Measurements from ENCODE around the gene RASA2. TPM values are rescaled to one million over a fixed set of nuclear protein-coding genes. Genes with fewer than 3 reads are reported as not detected.

Gene RASA2
- total and polyA plus RNA-seq, 9 of the 15 experiments (the other 6 are each of a cell fraction or from before 2014, with no cell fraction given) = 2.0 to 12.8 (median 9.5) TPM

DNA sequence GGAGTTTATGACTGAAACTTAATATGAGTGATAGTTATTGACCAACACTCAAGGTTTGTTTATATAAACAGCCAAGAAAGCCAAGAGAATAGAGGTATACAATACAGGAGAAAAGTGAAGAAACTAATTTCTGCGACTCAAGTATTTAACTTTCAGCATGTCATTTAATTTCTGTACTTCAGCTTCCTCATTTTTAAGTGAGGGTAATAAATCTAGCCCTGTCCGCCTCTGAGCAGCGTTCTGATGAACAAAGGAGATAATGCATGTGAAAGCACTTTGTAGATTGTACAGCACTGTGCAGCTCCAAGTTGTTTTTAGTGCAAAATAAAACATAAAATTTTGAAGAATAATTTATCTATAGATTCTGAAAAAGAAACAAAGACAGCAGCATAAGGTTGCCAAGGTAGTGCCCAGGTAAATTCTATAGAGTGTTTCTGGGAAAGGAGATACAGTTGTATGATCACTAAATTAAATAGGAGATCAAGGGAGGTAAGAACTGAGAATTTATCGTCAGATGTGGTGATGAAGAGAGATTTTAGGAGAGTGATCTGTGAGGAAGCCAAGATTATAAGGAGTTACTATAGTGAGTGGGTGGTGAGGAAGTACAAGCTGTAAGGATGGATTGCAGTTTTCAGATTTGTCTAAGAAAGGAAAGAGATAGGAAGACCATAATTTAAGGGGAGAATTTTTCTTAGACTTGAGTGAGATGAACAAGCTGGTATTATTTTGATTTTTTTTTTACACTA, 71.3 kb downstream of the RASA2 start (continued):
- TF ChIP-seq, protein P1, sequence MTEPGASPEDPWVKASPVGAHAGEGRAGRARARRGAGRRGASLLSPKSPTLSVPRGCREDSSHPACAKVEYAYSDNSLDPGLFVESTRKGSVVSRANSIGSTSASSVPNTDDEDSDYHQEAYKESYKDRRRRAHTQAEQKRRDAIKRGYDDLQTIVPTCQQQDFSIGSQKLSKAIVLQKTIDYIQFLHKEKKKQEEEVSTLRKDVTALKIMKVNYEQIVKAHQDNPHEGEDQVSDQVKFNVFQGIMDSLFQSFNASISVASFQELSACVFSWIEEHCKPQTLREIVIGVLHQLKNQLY (CRISPR knock-in tag; conservative IDR thresholded peaks at IDR 0.05) = no peak
- TF ChIP-seq SMAD2 (IDR thresholded peaks at IDR 0.05; ENCODE audit: low read depth, low read length) = no peak
- TF ChIP-seq EGR1 (conservative IDR thresholded peaks at IDR 0.05) = peak; percentile 62
- TF ChIP-seq, protein P2, sequence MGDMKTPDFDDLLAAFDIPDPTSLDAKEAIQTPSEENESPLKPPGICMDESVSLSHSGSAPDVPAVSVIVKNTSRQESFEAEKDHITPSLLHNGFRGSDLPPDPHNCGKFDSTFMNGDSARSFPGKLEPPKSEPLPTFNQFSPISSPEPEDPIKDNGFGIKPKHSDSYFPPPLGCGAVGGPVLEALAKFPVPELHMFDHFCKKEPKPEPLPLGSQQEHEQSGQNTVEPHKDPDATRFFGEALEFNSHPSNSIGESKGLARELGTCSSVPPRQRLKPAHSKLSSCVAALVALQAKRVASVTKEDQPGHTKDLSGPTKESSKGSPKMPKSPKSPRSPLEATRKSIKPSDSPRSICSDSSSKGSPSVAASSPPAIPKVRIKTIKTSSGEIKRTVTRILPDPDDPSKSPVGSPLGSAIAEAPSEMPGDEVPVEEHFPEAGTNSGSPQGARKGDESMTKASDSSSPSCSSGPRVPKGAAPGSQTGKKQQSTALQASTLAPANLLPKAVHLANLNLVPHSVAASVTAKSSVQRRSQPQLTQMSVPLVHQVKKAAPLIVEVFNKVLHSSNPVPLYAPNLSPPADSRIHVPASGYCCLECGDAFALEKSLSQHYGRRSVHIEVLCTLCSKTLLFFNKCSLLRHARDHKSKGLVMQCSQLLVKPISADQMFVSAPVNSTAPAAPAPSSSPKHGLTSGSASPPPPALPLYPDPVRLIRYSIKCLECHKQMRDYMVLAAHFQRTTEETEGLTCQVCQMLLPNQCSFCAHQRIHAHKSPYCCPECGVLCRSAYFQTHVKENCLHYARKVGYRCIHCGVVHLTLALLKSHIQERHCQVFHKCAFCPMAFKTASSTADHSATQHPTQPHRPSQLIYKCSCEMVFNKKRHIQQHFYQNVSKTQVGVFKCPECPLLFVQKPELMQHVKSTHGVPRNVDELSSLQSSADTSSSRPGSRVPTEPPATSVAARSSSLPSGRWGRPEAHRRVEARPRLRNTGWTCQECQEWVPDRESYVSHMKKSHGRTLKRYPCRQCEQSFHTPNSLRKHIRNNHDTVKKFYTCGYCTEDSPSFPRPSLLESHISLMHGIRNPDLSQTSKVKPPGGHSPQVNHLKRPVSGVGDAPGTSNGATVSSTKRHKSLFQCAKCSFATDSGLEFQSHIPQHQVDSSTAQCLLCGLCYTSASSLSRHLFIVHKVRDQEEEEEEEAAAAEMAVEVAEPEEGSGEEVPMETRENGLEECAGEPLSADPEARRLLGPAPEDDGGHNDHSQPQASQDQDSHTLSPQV (IDR thresholded peaks at IDR 0.05) = 0 out of 2 replicates have a peak, but pooled peaks have one; percentile 35
- peak; percentile 100 for TF ChIP-seq MEIS2 (IDR thresholded peaks at IDR 0.05; ENCODE audit: partially characterized antibody)
- TF ChIP-seq ZNF24 (IDR thresholded peaks at IDR 0.05) = no peak
- TF ChIP-seq, protein P3, sequence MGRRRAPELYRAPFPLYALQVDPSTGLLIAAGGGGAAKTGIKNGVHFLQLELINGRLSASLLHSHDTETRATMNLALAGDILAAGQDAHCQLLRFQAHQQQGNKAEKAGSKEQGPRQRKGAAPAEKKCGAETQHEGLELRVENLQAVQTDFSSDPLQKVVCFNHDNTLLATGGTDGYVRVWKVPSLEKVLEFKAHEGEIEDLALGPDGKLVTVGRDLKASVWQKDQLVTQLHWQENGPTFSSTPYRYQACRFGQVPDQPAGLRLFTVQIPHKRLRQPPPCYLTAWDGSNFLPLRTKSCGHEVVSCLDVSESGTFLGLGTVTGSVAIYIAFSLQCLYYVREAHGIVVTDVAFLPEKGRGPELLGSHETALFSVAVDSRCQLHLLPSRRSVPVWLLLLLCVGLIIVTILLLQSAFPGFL (CRISPR knock-in tag; IDR thresholded peaks at IDR 0.05) = no peak
- TF ChIP-seq TCF7L2 (IDR thresholded peaks at IDR 0.05; ENCODE audit: low read depth, low read length) = no peak
- no peak for TF ChIP-seq STAG1 (CRISPR knock-in tag; IDR thresholded peaks at IDR 0.05; ENCODE audit: borderline replicate concordance)
- TF ChIP-seq DPF2 (IDR thresholded peaks at IDR 0.05) = peak; percentile 93
- no peak for TF ChIP-seq CBFA2T2 (conservative IDR thresholded peaks at IDR 0.05)
- TF ChIP-seq GABPB2 (CRISPR knock-in tag; conservative IDR thresholded peaks at IDR 0.05) = no peak
- TF ChIP-seq SP1 (CRISPR knock-in tag; IDR thresholded peaks at IDR 0.05) = no peak
- TF ChIP-seq, protein P4, sequence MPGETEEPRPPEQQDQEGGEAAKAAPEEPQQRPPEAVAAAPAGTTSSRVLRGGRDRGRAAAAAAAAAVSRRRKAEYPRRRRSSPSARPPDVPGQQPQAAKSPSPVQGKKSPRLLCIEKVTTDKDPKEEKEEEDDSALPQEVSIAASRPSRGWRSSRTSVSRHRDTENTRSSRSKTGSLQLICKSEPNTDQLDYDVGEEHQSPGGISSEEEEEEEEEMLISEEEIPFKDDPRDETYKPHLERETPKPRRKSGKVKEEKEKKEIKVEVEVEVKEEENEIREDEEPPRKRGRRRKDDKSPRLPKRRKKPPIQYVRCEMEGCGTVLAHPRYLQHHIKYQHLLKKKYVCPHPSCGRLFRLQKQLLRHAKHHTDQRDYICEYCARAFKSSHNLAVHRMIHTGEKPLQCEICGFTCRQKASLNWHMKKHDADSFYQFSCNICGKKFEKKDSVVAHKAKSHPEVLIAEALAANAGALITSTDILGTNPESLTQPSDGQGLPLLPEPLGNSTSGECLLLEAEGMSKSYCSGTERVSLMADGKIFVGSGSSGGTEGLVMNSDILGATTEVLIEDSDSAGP (CRISPR knock-in tag; IDR thresholded peaks at IDR 0.05) = no peak
- no peak for TF ChIP-seq GTF2F1 (IDR thresholded peaks at IDR 0.05; ENCODE audit: low read depth, low read length)
- TF ChIP-seq, protein P5, sequence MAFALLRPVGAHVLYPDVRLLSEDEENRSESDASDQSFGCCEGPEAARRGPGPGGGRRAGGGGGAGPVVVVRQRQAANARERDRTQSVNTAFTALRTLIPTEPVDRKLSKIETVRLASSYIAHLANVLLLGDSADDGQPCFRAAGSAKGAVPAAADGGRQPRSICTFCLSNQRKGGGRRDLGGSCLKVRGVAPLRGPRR (CRISPR knock-in tag; IDR thresholded peaks at IDR 0.05) = no peak
- TF ChIP-seq ZBTB1 (CRISPR knock-in tag; IDR thresholded peaks at IDR 0.05; ENCODE audit: borderline replicate concordance, low read depth) = no peak
- no peak for TF ChIP-seq MEF2D (tag; conservative IDR thresholded peaks at IDR 0.05; ENCODE audit: low read depth)
- no peak for TF ChIP-seq ZNF217 (CRISPR knock-in tag; IDR thresholded peaks at IDR 0.05)

Data from K562 (cell line).